Coronary artery (tissue), 2 donors: Measurements from ENCODE around the gene DGKI.

Experiments
- DNase-seq: peaks from one replicate; pipeline ENCODE4 v3.0.0-alpha.2; 2017; ENCODE audit warnings: low spot score
- H3K27ac ChIP-seq, 2 donors: fragments of 200-600 bp; sonication (generic); one replicate each; pipeline ENCODE4 v1.5.1; 2016 to 2019
- H3K4me3 ChIP-seq: fragments of 200-600 bp; sonication (generic); 2 replicates; pipeline ENCODE4 v1.5.1; 2016; ENCODE audit warnings: mild to moderate bottlenecking, moderate library complexity
- TF ChIP-seq, protein P1 (sequence below): fragments of 200-600 bp; sonication (generic); IDR thresholded peaks from one replicate; pipeline ENCODE4 v1.5.1; 2019; ENCODE audit warnings: antibody characterized with exemption

Gene DGKI

DNA sequence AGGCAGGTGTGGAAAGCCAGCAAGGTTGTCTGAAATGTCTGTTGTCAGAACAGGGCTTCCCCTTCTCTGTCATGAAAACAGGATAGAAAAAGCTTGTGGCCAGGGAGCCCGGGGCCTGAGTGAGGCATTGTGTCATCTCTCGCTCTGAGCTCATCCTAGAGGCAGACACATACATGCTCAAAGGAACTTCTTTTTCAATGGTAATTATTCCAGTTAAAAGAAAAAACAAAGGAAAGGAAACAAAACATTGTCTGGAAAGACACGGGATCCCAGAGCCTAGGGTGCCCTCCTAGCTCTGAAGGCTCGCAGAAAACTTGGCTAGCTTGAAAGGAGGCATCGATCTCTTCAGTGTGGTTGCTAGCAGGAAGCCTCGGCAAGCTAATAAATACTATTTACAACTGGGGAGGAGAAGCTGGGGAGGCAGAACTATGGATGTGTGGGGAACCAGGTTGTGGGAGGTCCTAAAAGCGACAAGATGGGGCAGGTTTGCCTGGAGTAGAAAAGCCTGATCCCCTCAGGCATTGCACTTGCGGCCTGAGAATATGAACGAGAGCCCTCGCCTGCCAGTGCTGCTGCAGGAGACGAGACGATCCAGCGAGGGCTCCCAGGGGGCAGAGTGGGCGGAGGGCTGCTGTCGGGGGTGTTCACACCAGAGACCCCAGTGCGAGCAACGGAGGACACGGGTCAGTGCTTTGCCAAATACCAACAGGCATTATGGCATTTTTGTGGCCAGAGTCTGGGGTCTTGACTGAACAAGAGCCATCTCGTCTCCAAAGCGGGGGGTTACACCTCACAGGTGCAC, 32.8 kb upstream of the DGKI start:
- peak overlapping the region in 1 of 2 donors; percentile 66 for H3K27ac ChIP-seq
- no peak for DNase-seq
- no peak overlapping the region for H3K4me3 ChIP-seq
- TF ChIP-seq, protein P1, sequence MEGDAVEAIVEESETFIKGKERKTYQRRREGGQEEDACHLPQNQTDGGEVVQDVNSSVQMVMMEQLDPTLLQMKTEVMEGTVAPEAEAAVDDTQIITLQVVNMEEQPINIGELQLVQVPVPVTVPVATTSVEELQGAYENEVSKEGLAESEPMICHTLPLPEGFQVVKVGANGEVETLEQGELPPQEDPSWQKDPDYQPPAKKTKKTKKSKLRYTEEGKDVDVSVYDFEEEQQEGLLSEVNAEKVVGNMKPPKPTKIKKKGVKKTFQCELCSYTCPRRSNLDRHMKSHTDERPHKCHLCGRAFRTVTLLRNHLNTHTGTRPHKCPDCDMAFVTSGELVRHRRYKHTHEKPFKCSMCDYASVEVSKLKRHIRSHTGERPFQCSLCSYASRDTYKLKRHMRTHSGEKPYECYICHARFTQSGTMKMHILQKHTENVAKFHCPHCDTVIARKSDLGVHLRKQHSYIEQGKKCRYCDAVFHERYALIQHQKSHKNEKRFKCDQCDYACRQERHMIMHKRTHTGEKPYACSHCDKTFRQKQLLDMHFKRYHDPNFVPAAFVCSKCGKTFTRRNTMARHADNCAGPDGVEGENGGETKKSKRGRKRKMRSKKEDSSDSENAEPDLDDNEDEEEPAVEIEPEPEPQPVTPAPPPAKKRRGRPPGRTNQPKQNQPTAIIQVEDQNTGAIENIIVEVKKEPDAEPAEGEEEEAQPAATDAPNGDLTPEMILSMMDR = no peak

DNA sequence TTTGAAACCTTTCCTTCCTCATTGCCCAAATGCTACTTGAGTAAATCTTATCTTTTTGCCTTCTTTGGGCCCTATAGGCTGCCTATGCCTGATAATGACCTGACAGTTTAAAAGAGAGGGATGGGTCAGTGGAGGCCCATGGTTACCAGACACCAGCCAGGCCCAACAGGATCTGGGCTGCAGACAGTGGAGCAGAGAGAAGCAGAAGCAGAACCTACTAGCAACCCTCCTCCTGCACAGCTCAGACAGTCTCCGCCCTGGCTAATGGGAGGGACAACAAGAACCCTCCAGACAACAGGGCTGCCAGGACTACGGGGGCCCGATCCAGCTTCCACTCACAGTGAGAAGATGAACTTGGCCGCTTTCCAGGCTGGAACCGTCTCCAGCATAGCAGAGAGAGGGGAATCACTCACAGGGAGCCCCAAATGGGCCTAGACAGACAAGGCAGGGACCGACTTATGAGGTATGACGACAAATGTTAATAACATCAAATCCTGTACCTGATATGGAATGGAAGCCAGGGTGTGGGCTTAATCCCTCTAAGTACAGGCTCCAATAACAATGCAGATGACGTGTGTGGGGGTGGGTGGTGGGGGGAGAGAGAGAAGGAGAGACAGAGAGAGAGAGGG, 31.7 kb upstream of the DGKI start:
- Histone ChIP-seq H3K4me3 (no peak overlapping the region), H3K27ac (peak overlapping the region in 1 of 2 donors; percentile 79)
- TF ChIP-seq, protein P1 = no peak
- no peak for DNase-seq

DNA sequence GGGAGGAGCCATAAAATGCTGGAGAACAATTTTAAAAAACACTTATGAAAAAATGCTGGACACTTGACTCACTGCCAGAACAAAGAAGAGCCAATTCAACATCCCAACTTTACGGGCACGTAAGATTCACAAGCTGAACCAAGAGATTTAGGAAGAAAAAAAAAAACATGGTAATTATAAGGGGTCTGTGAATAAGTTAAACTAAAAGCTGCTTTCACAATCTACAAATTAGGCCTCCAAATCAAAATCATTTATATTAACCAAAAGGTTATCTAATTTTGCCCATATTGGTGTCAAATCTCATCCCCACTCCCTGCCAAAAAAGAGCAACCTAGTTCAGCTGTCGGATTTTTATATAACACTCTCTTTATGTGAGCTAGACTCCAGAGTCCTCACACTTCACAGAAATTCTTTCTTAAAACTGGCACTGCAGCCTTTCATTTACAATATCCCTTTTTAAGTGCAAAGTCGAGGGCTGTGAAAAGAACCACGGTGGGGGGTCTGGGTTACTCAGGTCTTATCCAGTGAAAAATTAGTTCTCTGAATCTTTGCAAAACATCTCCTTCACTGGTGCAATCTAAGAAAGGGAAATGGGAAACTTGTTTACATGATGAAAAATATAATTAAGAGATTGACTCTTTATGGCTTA, 30.4 kb upstream of the DGKI start:
- H3K27ac ChIP-seq = no peak overlapping the region
- no peak overlapping the region for H3K4me3 ChIP-seq
- TF ChIP-seq, protein P1 = no peak
- no peak for DNase-seq

DNA sequence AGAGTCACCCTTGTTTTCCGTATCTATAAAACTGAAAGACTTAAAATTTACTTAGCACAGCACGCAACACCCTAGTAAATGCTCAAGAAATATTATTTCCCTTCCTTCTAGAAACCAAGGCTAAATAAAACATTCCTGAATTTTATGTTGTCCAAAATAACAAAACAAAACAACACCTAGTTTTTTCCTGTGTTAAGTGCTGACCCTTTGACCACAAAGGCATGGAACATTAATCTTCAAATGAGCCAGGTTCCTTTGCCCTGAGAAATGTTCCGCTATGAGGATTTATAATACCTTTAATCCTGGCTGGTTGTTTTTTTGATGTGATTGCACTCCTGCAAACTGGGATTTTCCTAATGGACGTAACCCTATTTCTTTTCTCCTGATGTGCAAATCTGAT, 29.0 kb upstream of the DGKI start:
- TF ChIP-seq, protein P1 = no peak
- DNase-seq = no peak
- Histone ChIP-seq H3K27ac (no peak overlapping the region), H3K4me3 (no peak overlapping the region)

DNA sequence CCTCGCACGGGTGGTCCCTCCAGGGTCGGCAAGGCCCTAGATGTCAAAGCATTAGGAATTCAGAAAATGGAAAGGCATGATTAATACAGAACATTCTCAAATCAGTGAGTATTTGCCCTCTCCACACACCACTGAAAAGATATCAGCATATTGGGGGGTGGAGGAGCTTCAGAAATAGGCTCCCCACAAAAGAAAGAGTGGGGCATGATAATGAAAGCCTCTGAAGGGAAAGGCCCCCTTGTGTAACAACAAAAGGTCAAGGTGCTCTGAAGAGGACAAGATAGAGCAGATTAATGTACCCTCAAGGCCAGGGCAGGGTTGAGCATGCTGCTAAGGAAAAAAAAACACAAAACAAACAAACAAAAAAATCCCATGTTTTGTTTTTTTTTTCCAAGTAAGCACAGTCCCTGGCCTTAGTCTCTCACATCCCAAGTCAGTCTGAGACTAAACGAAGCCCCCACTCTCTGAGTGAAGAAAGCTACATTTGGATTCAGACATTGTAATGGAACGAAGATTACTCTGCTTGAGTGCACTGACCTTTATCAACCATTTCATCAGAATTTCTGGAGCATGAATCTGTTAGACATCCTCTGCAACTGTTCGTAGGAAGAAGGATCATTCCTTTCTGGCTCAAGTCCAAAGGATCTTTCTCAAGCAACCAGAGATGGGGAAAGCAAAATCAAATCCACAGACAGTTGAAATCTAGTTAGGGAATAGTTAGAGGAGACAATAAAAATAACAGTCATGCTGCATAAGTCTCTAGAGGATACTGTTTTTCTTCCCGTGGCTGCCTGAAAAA, 27.4 kb upstream of the DGKI start:
- peak overlapping the region in 1 of 2 donors; percentile 52 for H3K27ac ChIP-seq

DNA sequence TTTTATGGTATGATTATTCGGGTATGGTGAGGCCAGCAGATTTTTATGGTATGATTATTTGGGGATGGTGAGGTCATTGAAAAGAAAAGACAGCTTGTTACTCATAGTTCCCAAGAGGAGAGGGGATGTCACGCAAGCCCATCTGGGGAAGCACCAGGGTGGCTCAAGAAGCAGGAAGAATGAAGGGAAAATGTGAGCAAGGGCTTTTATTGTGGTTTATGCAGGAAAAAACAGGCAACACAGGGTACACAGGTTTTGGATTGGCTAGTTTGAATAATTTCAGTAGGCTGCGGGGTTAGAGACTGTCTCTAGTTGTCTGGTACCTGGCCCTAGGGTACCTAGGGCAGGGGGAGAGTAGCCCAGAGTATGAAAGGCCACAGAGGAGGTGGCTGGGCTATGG, 26.8 kb upstream of the DGKI start:
- TF ChIP-seq, protein P1 = no peak
- Histone ChIP-seq H3K4me3 (no peak overlapping the region), H3K27ac (peak overlapping the region in 1 of 2 donors; percentile 36)
- no peak for DNase-seq

More for the DNA sequence above, 27.4 kb upstream of the DGKI start:
- H3K4me3 ChIP-seq = no peak overlapping the region
- DNase-seq = no peak
- TF ChIP-seq, protein P1 = no peak
